ENCODE data around the gene INTS15.
A peak's percentile ranks its signal among the peaks of the same experiment; 100 is the strongest.

The INTS15 gene

DNA sequence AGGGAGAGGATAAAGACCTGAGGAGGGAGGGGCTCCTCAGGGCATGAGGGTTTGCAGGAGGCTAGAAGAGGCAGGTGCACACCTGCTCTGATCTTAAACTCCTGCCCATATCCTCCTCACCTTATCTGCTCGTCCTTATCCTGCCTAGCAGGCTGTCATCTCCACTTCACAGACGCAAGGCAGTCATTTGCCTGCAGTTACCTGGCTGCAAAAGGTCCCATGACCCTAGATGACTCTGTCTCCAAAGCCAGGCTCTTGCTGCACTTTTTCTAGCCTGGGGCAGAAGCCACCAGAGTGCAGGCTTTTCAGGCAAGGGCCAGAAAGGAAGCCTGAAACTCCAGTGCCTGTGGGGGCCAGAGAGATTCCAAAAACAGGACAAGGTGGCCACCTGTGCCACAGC lies 23.9 kb downstream of the INTS15 start:
- H3K4me3 ChIP-seq (ENCODE audit: low read depth, low read length) = no peak overlapping the region

DNA sequence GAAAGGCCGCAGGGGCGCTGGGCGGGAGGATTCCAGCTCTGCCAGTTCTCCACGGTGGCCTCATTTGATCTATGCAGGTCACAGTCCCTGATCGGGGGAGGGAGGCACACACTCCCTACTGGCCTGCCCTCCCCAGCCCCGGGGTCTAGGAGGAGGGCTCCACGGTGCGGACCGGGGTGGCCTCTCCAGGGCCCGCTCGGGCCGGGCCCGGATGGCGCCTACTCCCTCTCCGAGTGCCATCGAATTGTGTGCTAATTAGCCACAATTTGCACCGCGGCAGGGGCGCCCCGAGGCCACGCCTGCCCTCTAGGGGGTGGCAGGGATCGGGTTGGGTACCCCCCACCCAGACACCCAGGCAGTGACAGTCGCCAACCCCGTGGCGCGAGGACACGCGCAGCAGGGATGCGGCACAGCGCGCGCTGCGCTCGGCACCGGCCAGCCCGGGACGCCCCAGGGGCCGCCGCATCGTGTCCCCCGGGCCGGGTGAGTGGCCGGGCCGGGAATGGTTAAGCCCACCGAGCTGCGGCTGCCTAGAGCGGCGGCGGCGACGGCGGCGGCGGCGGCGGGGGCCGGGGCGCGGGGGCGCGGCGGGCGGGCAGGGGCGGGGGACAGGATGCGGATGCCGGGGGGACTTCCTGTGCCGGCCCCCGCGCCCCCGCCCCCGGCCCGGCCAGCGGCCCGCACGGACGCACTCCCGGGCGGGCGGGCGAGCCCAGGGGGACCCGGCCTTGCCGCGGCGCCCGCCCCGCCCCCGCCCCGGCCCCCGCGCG lies 25.3 kb downstream of the INTS15 start, which contains the start of gene ZNF853:
TSS of gene ZNF853 (plus strand) at position 658 of the 770 bp plus-strand sequence. CDS start 565 bp downstream, outside the sequence.
- peaks cover 23% of the 10 kb centered on the region for H3K27me3 ChIP-seq
- no peaks in the 10 kb centered on the region for H3K9me3 ChIP-seq
- H3K4me3 ChIP-seq (ENCODE audit: low read depth, low read length) = peak within 1 kb of the TSS; percentile 54
- DNase-seq = no peak
- TF ChIP-seq, protein P1, sequence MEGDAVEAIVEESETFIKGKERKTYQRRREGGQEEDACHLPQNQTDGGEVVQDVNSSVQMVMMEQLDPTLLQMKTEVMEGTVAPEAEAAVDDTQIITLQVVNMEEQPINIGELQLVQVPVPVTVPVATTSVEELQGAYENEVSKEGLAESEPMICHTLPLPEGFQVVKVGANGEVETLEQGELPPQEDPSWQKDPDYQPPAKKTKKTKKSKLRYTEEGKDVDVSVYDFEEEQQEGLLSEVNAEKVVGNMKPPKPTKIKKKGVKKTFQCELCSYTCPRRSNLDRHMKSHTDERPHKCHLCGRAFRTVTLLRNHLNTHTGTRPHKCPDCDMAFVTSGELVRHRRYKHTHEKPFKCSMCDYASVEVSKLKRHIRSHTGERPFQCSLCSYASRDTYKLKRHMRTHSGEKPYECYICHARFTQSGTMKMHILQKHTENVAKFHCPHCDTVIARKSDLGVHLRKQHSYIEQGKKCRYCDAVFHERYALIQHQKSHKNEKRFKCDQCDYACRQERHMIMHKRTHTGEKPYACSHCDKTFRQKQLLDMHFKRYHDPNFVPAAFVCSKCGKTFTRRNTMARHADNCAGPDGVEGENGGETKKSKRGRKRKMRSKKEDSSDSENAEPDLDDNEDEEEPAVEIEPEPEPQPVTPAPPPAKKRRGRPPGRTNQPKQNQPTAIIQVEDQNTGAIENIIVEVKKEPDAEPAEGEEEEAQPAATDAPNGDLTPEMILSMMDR (IDR thresholded peaks at IDR 0.05; ENCODE audit: low read depth, low read length) = no peak
- H3K36me3 ChIP-seq = no peaks in the 10 kb centered on the region
- no peaks in the 10 kb centered on the region for H3K4me1 ChIP-seq

More for the DNA sequence above, 23.9 kb downstream of the INTS15 start:
- Histone ChIP-seq H3K9me3 (no peaks in the 10 kb centered on the region), H3K36me3 (no peaks in the 10 kb centered on the region), H3K27me3 (peaks cover 23% of the 10 kb centered on the region), H3K4me1 (no peaks in the 10 kb centered on the region)
- TF ChIP-seq, protein P1 (IDR thresholded peaks at IDR 0.05; ENCODE audit: low read depth, low read length) = no peak
- no peak for DNase-seq

DNA sequence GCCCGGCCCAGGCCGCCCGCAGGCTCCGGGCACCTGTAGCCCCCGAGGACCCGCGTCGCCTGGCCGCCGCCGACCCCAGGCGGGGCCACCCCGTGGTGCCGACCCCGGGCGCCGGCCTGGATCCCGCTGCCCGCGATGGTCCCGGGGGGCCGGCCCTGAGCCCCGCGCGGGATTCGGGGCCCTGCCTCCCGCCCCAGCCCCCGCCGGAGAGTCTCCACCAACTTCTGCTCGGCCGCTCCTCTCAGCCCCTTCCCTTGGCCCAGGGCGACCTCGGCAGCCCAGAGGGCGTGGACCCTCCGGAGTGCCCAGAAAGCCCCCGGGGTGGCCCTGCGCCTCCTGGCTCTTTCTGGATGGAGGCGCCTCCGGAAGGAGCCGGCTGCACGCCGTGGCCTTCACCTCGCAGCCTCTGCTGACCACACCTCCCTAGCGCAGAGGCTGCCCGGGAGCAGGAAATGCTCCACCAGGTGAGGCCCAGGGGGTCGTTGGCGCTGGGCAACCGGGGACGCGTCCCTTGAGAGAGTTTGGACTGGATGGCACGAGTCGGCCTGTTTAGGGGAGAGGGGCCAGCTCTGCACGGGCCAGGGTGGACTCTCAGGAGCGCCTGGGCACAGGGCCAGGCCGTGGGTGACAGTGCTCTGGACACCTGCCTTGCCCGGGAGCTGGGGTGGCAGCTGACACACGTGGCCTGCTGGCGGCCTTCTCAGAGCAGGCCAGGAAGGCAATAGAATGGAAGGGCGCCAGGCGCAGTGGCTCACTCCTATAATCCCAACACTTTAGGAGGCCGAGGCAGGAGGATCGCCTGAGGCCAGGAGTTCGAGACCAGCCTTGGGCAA lies 26.1 kb downstream of the INTS15 start:
- no peak for DNase-seq
- H3K4me1 ChIP-seq = no peaks in the 10 kb centered on the region
- peak overlapping the region; percentile 54 for H3K4me3 ChIP-seq (ENCODE audit: low read depth, low read length)
- H3K36me3 ChIP-seq = no peaks in the 10 kb centered on the region
- TF ChIP-seq, protein P1 (IDR thresholded peaks at IDR 0.05; ENCODE audit: low read depth, low read length) = no peak
- H3K27me3 ChIP-seq = peaks cover 23% of the 10 kb centered on the region
- H3K9me3 ChIP-seq = no peaks in the 10 kb centered on the region

GRCh38 chr7:6616854-6617643 lies 27.2 kb downstream of the INTS15 start:
- DNase-seq = no peak

GRCh38 chr7:6618621-6619020 lies 28.8 kb downstream of the INTS15 start:
- H3K36me3 ChIP-seq = no peaks in the 10 kb centered on the region
- H3K4me3 ChIP-seq (ENCODE audit: low read depth, low read length) = no peak overlapping the region
- peaks cover 23% of the 10 kb centered on the region for H3K27me3 ChIP-seq
- no peaks in the 10 kb centered on the region for H3K9me3 ChIP-seq
- TF ChIP-seq, protein P1 (IDR thresholded peaks at IDR 0.05; ENCODE audit: low read depth, low read length) = no peak
- DNase-seq = no peak
- no peaks in the 10 kb centered on the region for H3K4me1 ChIP-seq

More at GRCh38 chr7:6616854-6617643, 27.2 kb downstream of the INTS15 start:
- Histone ChIP-seq H3K4me1 (no peaks in the 10 kb centered on the region), H3K27me3 (peaks cover 23% of the 10 kb centered on the region), H3K9me3 (no peaks in the 10 kb centered on the region), H3K36me3 (no peaks in the 10 kb centered on the region), H3K4me3 (ENCODE audit: low read depth, low read length) (no peak overlapping the region)
- TF ChIP-seq, protein P1 (IDR thresholded peaks at IDR 0.05; ENCODE audit: low read depth, low read length) = no peak
